OCI-LY7 (cell line): Measurements from ENCODE around the gene SLC2A13. TPM values are rescaled to one million over a fixed set of nuclear protein-coding genes. Genes with fewer than 3 reads are reported as not detected.

ENCODE experiments used
- BruUV-seq: library from RNA; stranded (reverse); fragments of 400-500 nt; replicated peaks from 2 replicates; lab custom pipeline; 2021; lab: Mats Ljungman, UMichigan
- CTCF ChIA-PET: fragments of 300-600 bp; sonication (Branson Sonifier 250); formaldehyde crosslinking; loops from one replicate; lab custom pipeline; 2022; ENCODE audit warnings: antibody characterized with exemption; ENCODE audit not compliant: unreplicated experiment; lab: Charles Lee
- POLR2A ChIA-PET: fragments of 300-600 bp; sonication (Branson Sonifier 250); formaldehyde crosslinking; loops from one replicate; lab custom pipeline; 2022; ENCODE audit warnings: antibody characterized with exemption; lab: Charles Lee
- DNase-seq: peaks from one replicate; pipeline ENCODE4 v3.0.0-alpha.2; 2015; ENCODE audit warnings: low spot score
- H2AFZ ChIP-seq: fragments of 200-600 bp; sonication (generic), shearing (Covaris generic); 2 replicates; pipeline ENCODE4 v1.6.1; 2014; ENCODE audit warnings: mild to moderate bottlenecking, antibody characterized with exemption, low read length, moderate library complexity
- H3K27ac ChIP-seq: fragments of 200-600 bp; sonication (generic); 2 replicates; pipeline ENCODE4 v1.5.1; 2014; ENCODE audit warnings: mixed run types, low read depth, mild to moderate bottlenecking, moderate library complexity, low read length, inconsistent platforms; ENCODE audit not compliant: poor library complexity, severe bottlenecking
- H3K36me3 ChIP-seq: fragments of 200-600 bp; sonication (generic); 2 replicates; pipeline ENCODE4 v1.6.1; 2014; ENCODE audit warnings: mild to moderate bottlenecking, antibody characterized with exemption, low read length, moderate library complexity, mixed read lengths; ENCODE audit not compliant: insufficient read depth
- H3K4me1 ChIP-seq: fragments of 200-600 bp; sonication (generic); 2 replicates; pipeline ENCODE4 v1.5.1; 2014; ENCODE audit warnings: mild to moderate bottlenecking, low read length; ENCODE audit not compliant: insufficient read depth, poor library complexity, severe bottlenecking
- H3K4me2 ChIP-seq: fragments of 200-600 bp; sonication (generic); 2 replicates; pipeline ENCODE4 v1.6.1; 2014; ENCODE audit warnings: mild to moderate bottlenecking, low read length
- H3K4me3 ChIP-seq: fragments of 200-600 bp; sonication (generic); 2 replicates; pipeline ENCODE4 v1.5.1; 2014; ENCODE audit warnings: mild to moderate bottlenecking, low read depth, low read length; ENCODE audit not compliant: poor library complexity, severe bottlenecking
- H3K79me2 ChIP-seq: fragments of 200-600 bp; sonication (generic); 2 replicates; pipeline ENCODE4 v1.6.1; 2016; ENCODE audit warnings: low read depth, mild to moderate bottlenecking, low read length, moderate library complexity, mixed read lengths; ENCODE audit not compliant: insufficient read depth
- H3K9me2 ChIP-seq: fragments of 200-600 bp; sonication (generic); 2 replicates; pipeline ENCODE4 v1.6.1; 2016; ENCODE audit warnings: mild to moderate bottlenecking, low read length, mixed read lengths; ENCODE audit not compliant: insufficient read depth
- H3K9me3 ChIP-seq: fragments of 200-600 bp; sonication (generic); 2 replicates; pipeline ENCODE4 v1.6.1; 2014; ENCODE audit warnings: mild to moderate bottlenecking, mixed run types, low read length, mixed read lengths
- H4K20me1 ChIP-seq: fragments of 200-600 bp; sonication (generic); 2 replicates; pipeline ENCODE4 v1.6.1; 2014; ENCODE audit warnings: mild to moderate bottlenecking, antibody characterized with exemption, low read length, moderate library complexity, mixed read lengths; ENCODE audit not compliant: insufficient read depth
- EZH2phosphoT487 ChIP-seq: fragments of 200-600 bp; sonication (generic); IDR thresholded peaks from 2 replicates; pipeline ENCODE4 v1.6.1; 2018; ENCODE audit warnings: low read depth, borderline replicate concordance, mild to moderate bottlenecking, mixed run types, antibody characterized with exemption, low read length, moderate library complexity, mixed read lengths
- intact Hi-C: fragments of 100-400 bp; cut with micrococcal nuclease; formaldehyde crosslinking; loops from one replicate; pipeline ENCODE4 v1.10.0; 2022; ENCODE audit not compliant: unreplicated experiment
- total RNA-seq, 2 experiments: library from RNA; depleted of rRNA in 1 of 2; stranded (reverse); fragments of >200 nt in 1 of 2; shearing (Covaris generic) in 1 of 2; gene quantifications; 2 replicates each; pipeline ENCODE4 v1.2.3, GENCODE V29; 2014 to 2022
- TF ChIP-seq, protein P1 (sequence below): fragments of 200-600 bp; sonication (generic); conservative IDR thresholded peaks from 2 replicates; pipeline ENCODE4 v1.5.1; 2014; ENCODE audit warnings: mild to moderate bottlenecking, antibody characterized with exemption, low read length, moderate library complexity, mixed read lengths

The SLC2A13 gene
- total RNA-seq, 2 experiments from 2014 or later, result 12.4 to 16.5 TPM

DNA sequence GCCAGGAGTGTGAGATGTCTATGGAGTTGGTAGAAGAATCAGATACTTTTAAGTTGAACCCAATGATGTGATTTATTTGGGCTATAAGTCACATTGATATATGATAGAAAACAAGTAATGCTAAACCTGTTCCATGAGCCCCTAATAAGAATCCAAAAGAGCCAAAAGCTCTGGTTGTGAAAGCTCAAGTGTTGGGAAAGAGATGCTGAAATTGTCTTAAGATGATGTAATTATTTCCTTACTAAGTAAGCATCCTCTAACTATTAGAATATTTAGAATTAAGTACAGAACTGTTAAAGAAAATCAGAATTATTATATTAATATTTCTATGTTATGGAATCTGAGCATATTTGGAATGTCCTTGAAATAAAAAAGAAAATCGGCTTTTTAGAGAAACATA lies 17.6 kb upstream of the SLC2A13 start:
- Histone ChIP-seq H3K4me3 (no peak overlapping the region), H4K20me1 (no peaks in the 10 kb centered on the region), H2AFZ (no peak overlapping the region), H3K9me2 (no peaks in the 10 kb centered on the region), H3K4me2 (no peak overlapping the region), H3K79me2 (no peaks in the 10 kb centered on the region), H3K27ac (no peak overlapping the region), H3K4me1 (no peaks in the 10 kb centered on the region), H3K36me3 (no peaks in the 10 kb centered on the region), H3K9me3 (no peaks in the 10 kb centered on the region)
- no peak for TF ChIP-seq EZH2phosphoT487
- TF ChIP-seq, protein P1, sequence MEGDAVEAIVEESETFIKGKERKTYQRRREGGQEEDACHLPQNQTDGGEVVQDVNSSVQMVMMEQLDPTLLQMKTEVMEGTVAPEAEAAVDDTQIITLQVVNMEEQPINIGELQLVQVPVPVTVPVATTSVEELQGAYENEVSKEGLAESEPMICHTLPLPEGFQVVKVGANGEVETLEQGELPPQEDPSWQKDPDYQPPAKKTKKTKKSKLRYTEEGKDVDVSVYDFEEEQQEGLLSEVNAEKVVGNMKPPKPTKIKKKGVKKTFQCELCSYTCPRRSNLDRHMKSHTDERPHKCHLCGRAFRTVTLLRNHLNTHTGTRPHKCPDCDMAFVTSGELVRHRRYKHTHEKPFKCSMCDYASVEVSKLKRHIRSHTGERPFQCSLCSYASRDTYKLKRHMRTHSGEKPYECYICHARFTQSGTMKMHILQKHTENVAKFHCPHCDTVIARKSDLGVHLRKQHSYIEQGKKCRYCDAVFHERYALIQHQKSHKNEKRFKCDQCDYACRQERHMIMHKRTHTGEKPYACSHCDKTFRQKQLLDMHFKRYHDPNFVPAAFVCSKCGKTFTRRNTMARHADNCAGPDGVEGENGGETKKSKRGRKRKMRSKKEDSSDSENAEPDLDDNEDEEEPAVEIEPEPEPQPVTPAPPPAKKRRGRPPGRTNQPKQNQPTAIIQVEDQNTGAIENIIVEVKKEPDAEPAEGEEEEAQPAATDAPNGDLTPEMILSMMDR, result no peak
- ChIA-PET CTCF (no interaction called here), POLR2A (interaction anchor here (0.6 to 1.3 kb wide), 3 partner anchors 25 to 90 kb away, joined by 3 to 4 read pairs (median 4); no protein-coding TSS in a partner anchor)
- intact Hi-C loops, result no loop called here
- no TSS peak for BruUV-seq
- DNase-seq, result no peak

DNA sequence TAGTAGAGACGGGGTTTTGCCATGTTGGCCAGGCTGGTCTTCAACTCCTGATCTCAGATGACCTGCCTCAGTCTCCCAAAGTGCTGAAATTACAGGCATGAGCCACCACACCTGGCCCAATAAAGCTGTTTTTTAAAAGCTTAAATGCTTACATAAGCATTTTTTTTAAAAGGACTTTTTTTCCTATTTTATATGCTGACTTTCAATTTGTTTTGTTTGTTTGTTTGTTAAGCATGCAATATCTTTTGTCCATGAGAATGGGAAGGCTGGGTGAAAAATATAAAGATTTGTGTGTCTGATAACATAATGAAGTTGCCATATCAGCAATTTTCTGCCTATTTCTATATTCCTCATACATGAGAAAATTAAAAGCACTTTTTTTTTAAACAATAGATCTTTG lies 17.0 kb upstream of the SLC2A13 start:
- Histone ChIP-seq H3K9me3 (no peaks in the 10 kb centered on the region), H3K4me1 (no peaks in the 10 kb centered on the region), H3K79me2 (no peaks in the 10 kb centered on the region), H3K36me3 (no peaks in the 10 kb centered on the region), H3K9me2 (no peaks in the 10 kb centered on the region), H4K20me1 (no peaks in the 10 kb centered on the region), H3K27ac (no peak overlapping the region), H2AFZ (no peak overlapping the region), H3K4me3 (no peak overlapping the region), H3K4me2 (no peak overlapping the region)
- no peak for DNase-seq
- ChIA-PET POLR2A (interaction anchor here (1.3 kb wide), 1 partner anchor 91 kb away, joined by 4 read pairs; no protein-coding TSS in a partner anchor), CTCF (no interaction called here)
- BruUV-seq, result no TSS peak
- intact Hi-C loops, result no loop called here
- TF ChIP-seq, protein P1, result no peak
- TF ChIP-seq EZH2phosphoT487, result no peak

DNA sequence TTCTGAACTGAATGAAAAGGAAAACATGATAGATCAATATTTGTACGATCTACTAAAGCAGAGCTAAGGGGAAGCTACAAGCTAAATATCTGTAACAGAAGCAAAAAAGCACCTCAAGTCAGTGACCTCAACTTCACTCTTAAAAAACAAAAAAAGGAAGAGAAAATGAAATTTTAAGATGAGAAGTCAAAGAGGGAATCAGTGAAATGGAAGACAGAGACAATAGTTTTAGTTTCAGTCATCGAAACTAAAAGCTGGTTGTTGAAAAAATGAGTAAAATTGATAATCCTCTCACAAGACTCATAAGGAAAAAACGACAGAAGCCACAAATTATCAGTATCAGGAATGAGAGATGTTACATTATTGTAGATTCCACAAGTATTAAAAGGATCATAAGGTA lies 11.9 kb upstream of the SLC2A13 start:
- Histone ChIP-seq H3K27ac (no peak overlapping the region), H3K4me1 (no peaks in the 10 kb centered on the region), H2AFZ (no peak overlapping the region), H4K20me1 (no peaks in the 10 kb centered on the region), H3K9me3 (no peaks in the 10 kb centered on the region), H3K4me2 (no peak overlapping the region), H3K36me3 (no peaks in the 10 kb centered on the region), H3K9me2 (no peaks in the 10 kb centered on the region), H3K79me2 (no peaks in the 10 kb centered on the region), H3K4me3 (no peak overlapping the region)
- DNase-seq, result no peak
- intact Hi-C loops, result no loop called here
- CTCF ChIA-PET, result no interaction called here
- POLR2A ChIA-PET, result interaction anchor here (0.7 to 1.8 kb wide), 8 partner anchors 8 to 766 kb away, joined by 3 to 7 read pairs (median 4); partner anchors contain the start of genes ABCD2 and SLC2A13
- BruUV-seq, result no TSS peak
- TF ChIP-seq, protein P1, result no peak
- no peak for TF ChIP-seq EZH2phosphoT487
